GM18526 (cell line): ENCODE data around the gene RPN2.

ENCODE experiments used
- POLR2A ChIP-seq: IDR thresholded peaks from 3 replicates; pipeline ENCODE4 v1.6.1; 2011; ENCODE audit not compliant: insufficient read length; ENCODE audit errors: extremely low read depth

The RPN2 gene

DNA sequence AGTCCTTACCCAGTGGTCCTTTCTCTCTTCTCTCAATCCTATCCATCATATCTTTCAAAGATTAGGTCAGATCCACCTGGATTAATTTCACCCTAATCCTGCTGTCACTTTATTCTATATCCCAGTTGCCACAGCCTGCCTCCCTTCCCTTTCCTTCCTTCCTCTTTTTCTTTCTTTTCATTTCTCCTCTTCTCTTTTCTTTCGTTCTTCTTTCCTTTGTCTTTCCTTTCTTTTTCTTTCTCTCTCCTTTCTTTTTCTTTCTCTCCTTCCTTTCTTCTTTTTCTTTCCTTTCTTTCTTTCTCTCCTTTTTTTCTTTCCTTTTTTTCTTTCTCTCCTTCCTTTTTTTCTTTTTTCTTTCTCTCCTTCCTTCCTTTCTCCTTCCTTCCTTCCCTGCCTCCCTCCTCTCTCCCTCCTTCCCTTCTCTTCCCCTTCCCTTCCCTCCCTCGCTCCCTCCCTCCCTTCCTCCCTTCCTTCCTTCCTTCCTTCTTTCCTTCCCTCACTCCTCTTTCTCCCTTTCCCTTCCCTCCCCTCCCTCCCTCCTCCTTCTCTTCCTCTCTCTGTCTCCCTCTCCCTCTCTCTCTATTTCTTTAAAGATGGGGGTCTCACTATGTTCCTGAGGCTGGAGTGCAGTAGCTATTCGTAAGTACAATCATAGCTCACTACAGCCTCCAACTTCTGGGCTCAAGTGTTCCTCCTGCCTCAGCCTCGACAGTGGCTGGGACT is 15.1 kb upstream of the RPN2 start:
- TF ChIP-seq POLR2A: no peak

DNA sequence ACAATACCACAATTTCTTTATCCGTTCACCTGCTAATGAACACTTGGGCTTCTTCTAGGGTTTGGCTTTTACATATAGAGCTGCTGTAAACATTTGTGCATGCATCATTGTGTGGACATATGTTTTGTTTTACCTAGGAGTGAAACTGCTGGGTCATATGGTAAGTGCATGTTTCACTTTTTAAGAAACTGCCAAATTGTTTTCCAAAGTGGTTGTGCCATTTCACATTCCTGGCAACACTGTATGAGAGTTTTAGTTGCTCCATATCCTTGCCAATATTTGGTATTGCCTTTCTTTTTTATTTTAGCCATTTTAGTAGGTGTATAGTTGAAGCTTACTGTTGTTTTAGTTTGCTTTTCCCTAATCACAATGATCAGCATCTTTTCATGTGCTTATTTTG is 14.1 kb upstream of the RPN2 start:
- no peak for TF ChIP-seq POLR2A

- no peak for TF ChIP-seq POLR2A
These were observed 12.3 kb upstream of the RPN2 start for GRCh38 chr20:37166867-37167266.

GRCh38 chr20:37172836-37173235 is 6.3 kb upstream of the RPN2 start:
- TF ChIP-seq POLR2A: no peak

DNA sequence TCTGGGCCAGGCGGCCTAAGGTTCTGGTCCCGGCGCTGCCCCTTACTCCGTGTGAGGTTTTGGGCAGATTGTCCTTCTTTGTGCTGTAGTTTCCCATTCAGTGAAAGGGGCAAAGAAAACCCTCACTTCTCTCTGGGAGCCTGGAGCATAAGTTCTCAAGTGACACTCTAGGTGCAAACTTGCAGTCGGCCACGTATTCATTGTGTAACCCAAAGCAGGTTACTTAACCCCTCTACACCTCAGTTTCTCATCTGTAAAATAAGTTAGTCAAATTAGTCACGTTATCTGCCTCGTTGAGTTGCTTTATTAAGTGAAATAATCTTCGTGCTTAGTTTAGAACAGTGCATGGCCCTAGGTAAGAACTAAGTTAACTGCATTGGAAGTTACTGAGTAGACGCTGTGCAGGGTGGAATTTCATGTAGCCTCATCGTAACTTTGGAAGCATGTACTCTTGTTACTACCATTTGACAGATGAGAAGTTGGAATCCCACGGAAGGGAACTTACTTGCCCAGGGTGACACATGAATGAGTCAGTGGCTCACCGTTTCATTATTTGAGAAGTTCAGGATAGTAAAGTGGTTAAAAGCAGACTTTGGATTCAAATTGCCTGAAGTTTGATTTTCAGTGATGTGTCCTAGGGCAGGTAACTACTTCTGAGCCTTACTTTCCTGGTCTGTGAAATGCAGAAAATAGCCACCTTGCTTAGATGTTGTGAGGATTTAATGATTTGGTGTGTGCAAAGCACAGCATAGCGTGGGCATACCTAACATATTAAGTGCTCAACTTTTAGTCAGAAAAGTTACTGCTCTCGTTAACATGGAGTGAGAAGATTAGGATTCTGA is 774 bp downstream of the RPN2 start:
- no peak for TF ChIP-seq POLR2A

GRCh38 chr20:37185686-37186085 is 6.6 kb downstream of the RPN2 start:
- no peak for TF ChIP-seq POLR2A

DNA sequence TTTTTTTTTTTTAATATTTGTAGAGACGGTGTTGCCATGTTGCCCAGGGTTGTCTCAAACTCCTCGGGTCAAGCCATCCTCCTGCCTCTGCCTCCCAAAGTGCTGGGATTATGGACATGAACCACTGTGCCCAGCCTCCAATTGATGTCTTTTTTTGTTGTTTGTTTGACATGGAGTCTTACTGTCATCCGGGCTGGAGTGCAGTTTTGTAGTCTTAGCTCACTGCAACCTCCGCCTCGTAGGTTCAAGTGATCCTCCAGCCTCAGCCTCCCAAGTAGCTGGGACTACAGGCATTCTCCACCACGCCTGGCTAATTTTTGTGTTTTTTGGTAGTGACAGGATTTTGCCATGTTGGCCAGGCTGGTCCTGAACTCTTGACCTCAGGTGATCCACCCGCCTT is 9.7 kb downstream of the RPN2 start:
- no peak for TF ChIP-seq POLR2A

GRCh38 chr20:37189416-37190016 is 10.4 kb downstream of the RPN2 start:
- TF ChIP-seq POLR2A: no peak

GRCh38 chr20:37190354-37191112 is 11.4 kb downstream of the RPN2 start:
- no peak for TF ChIP-seq POLR2A

DNA sequence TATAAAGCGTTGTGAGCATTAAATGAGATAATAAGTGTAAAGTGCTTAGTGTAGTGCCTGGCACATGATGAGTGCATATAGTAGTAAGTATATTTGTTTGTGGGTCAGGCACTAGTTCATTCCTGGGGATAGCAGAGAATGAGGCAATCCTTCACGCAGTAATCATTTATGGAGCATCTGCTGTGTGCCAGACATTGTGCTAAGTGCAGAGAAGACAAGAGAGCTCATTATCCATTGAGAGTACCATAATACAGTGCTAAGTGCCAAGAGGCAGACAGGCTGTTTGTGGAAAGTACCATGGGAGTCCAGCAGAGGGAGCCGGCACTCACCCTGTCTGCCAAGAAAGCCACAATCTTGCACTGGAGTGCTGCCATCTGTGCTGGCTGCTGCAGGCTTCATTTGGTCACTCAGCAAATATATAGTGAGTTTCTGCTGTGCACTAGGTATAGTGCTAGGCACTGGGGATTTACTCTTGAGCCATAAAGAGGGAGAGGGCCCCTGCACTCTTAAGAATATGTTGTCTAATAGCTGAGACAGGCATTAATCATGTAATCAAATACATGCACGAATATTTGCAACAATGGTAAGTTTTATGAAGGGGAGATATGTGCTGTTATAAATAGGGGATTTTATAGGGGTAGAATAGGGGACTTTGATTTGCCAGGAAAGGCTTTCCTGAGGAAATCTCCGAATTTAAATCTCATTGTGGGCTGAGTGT is 13.2 kb downstream of the RPN2 start:
- TF ChIP-seq POLR2A: no peak

DNA sequence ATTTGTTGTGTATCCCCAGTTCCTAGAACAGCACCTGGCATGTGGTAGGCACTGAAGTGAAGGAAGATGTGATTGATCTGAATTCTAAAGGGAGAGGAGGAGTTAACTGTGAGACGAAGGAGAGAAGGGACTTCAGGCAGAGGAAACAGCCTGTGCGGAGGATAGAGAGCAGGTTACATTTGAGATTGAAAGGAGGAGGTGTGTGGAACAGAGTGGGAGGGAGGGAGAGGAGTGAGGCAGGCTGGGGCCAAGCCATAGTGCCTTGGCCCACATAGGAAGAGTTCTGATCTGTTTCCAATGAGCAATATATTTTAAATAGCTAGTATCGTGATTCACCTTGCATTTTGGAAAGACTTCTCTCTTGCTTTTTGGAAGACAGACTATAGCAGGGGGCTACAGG is 14.1 kb downstream of the RPN2 start:
- TF ChIP-seq POLR2A: no peak

GRCh38 chr20:37193821-37194220 is 14.7 kb downstream of the RPN2 start:
- TF ChIP-seq POLR2A: no peak

- TF ChIP-seq POLR2A: no peak
These were observed 15.7 kb downstream of the RPN2 start for GRCh38 chr20:37194621-37195417.
